Tibial nerve (tissue), 3 donors: ENCODE data around the gene EXTL1.

ENCODE experiments used
- CTCF ChIP-seq, 5 experiments: fragments of 200-600 bp in 3 of 5; fragments of 450-650 bp in 2 of 5; sonication (generic) in 3 of 5; IDR thresholded peaks; one replicate each; pipeline ENCODE4 v1.5.1; 2016 to 2019; ENCODE audit warnings: antibody characterized with exemption in 5 of 5, mild to moderate bottlenecking in 3 of 5, moderate library complexity in 2 of 5
- POLR2A ChIP-seq, 2 donors: fragments of 450-650 bp; IDR thresholded peaks; one replicate each; pipeline ENCODE4 v1.6.1; 2017; ENCODE audit warnings: antibody characterized with exemption in 2 of 2, mild to moderate bottlenecking in 2 of 2, moderate library complexity in 2 of 2

GRCh38 chr1:25985670-25986069 is 35.9 kb upstream of the EXTL1 start:
- no peak for TF ChIP-seq POLR2A (IDR thresholded peaks at IDR 0.05)
- no peak for TF ChIP-seq CTCF (IDR thresholded peaks at IDR 0.05)
